H1 (cell line): ENCODE measurements around the gene KCNQ1.

Source experiments
- CREB1 ChIP-seq: IDR thresholded peaks from 2 replicates; pipeline ENCODE4 v1.6.1; 2012; ENCODE audit warnings: inconsistent platforms
- CTCF ChIP-seq, 3 experiments: IDR thresholded peaks; 1 replicate in 2 of 3; 2 replicates in 1 of 3; pipeline versions ENCODE4 v1.5.1 to v1.6.1; 2011; ENCODE audit warnings: low read length in 3 of 3, mild to moderate bottlenecking in 3 of 3, inconsistent platforms in 2 of 3, low read depth in 1 of 3, moderate library complexity in 1 of 3; ENCODE audit not compliant: insufficient read depth in 1 of 3; ENCODE audit errors: control extremely low read depth in 1 of 3
- EZH2 ChIP-seq: fragments of 200-600 bp; sonication (generic); IDR thresholded peaks from 2 replicates; pipeline ENCODE4 v1.7.1; 2012; ENCODE audit warnings: low read depth, mild to moderate bottlenecking, moderate library complexity, low read length, inconsistent platforms; ENCODE audit not compliant: severe bottlenecking
- JUN ChIP-seq: IDR thresholded peaks from 2 replicates; pipeline ENCODE4 v1.6.1; 2011; ENCODE audit warnings: low read depth, mild to moderate bottlenecking, improper control_type of control experiment, low read length
- MAX ChIP-seq: IDR thresholded peaks from 2 replicates; pipeline ENCODE4 v1.6.1; 2012; ENCODE audit warnings: inconsistent platforms

DNA sequence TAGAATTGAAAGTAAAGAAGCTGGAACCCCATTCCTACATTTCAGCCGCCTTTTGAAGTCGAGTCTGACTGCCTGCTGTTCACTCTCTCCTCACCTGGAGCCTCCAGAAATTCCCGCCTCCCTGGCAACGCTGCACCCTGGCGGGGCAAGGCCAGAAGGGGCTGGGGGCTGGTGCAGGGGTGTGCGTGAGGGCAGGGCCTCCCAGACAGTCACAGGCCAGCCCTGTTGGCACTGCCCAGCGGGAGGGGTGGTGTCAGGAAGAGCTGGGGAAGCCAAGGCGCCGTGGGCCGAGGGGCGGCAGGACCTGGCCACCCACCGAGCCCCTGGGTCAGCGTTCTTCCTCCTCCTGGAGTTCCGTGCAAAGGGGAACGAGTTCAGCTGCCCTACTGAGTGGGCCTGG, 131.7 kb downstream of the KCNQ1 start:
- TF ChIP-seq CREB1 = no peak
- TF ChIP-seq EZH2 = no peak
- no peak for TF ChIP-seq CTCF (IDR thresholded peaks at IDR 0.05; ENCODE audit: control extremely low read depth in 1 of 3, insufficient read depth in 1 of 3, low read depth in 1 of 3, low read length in 3 of 3)
- TF ChIP-seq MAX = no peak
- TF ChIP-seq JUN = no peak
